Measurements from ENCODE around the gene RAD54L.

RAD54L gene

DNA sequence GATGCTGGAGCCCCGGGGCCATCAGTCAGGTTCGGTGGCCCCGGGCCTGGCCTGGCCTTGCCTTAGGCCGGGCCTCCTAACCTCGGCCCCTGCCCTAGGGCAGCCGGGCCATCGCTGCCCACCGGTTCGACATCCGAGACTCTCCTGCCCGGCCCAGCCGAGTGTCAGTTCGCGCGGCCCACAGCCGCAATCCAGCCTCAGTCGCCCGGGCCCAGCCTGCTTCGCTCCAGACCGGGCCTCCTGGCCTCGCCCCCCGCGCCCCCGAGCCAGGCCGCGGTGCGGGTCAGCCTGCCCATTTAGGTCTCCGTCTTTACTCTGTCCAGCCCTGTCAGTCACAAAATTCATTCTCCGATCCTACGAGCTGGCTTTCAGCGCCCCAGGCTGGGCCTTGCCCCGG lies 55.1 kb downstream of the RAD54L start:
- TF ChIP-seq, protein P1, sequence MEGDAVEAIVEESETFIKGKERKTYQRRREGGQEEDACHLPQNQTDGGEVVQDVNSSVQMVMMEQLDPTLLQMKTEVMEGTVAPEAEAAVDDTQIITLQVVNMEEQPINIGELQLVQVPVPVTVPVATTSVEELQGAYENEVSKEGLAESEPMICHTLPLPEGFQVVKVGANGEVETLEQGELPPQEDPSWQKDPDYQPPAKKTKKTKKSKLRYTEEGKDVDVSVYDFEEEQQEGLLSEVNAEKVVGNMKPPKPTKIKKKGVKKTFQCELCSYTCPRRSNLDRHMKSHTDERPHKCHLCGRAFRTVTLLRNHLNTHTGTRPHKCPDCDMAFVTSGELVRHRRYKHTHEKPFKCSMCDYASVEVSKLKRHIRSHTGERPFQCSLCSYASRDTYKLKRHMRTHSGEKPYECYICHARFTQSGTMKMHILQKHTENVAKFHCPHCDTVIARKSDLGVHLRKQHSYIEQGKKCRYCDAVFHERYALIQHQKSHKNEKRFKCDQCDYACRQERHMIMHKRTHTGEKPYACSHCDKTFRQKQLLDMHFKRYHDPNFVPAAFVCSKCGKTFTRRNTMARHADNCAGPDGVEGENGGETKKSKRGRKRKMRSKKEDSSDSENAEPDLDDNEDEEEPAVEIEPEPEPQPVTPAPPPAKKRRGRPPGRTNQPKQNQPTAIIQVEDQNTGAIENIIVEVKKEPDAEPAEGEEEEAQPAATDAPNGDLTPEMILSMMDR (IDR thresholded peaks at IDR 0.05; ENCODE audit: low read depth, low read length): no peak
- no peak for DNase-seq (ENCODE audit: extremely low read depth, low read depth)

DNA sequence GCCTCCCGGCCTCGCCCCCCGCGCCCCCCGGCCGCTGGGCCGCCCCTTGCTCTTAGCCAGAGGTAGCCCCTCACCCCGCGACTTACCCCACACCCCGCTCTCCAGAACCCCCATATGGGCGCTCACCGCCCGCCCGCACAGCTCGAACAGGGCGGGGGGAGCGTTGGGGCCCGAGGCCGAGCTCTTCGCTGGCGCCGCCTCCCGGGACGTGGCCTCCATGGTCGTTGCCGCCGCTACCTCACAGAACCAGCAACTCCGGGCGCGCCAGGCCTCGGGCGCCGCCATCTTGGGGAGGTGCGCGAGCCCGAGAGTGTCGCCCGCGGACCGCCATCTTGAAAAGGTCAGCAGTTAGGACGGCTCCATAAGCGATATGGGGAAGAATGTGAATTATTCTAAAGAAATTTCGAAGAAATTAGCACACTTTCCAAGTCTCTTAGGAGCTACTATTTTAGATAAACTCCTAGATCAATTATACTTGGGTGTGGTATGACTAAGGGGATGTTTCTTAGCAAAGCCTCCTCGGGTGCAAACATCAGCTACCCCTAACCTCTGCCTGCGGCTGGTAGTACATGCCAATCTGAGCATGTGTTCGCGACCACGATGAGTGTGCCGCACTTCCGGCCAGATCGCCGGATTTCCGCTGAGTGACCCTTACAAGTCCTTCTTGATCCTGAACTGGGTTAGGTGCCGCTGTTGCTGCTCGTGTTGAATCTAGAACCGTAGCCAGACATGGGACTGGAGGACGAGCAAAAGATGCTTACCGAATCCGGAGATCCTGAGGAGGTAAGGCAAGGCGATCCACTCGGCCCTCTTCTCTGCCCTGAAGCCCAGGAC lies 55.7 kb downstream of the RAD54L start, which contains the start of the genes LRRC41 and UQCRH:
Gene LRRC41, minus strand, starts transcription at position 579 of the 834 bp plus-strand sequence. Its CDS starts 294 bp downstream, at position 285.
Gene UQCRH, plus strand, starts transcription at position 661 of the 834 bp plus-strand sequence. Its CDS starts 69 bp downstream, at position 730.
- DNase-seq (ENCODE audit: extremely low read depth, low read depth): peak; percentile 93
- TF ChIP-seq, protein P1 (IDR thresholded peaks at IDR 0.05; ENCODE audit: low read depth, low read length): no peak

DNA sequence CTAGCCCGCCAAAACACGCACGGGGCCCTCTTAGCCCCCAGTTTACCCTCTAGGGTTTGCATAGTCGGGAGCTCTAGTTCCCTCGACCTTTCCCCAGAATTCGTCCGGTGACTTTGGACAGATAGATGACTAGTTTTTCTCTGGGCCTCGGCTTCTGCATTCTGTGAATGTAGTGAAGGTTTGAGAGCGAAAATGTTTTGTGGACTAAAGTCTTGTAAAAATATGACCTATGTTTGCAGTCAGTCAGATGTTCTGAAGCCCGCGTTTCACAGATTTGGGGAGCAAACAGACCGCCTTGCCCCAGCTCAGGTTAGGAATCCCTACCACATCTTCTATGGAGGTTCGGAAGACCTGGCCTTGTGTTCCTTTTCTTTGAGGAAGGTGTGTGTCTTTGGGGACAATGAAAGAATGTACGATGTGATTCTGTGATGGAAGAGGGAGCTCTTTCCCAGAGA lies 56.3 kb downstream of the RAD54L start:
- TF ChIP-seq, protein P1 (IDR thresholded peaks at IDR 0.05; ENCODE audit: low read depth, low read length): no peak
- DNase-seq (ENCODE audit: extremely low read depth, low read depth): no peak

DNA sequence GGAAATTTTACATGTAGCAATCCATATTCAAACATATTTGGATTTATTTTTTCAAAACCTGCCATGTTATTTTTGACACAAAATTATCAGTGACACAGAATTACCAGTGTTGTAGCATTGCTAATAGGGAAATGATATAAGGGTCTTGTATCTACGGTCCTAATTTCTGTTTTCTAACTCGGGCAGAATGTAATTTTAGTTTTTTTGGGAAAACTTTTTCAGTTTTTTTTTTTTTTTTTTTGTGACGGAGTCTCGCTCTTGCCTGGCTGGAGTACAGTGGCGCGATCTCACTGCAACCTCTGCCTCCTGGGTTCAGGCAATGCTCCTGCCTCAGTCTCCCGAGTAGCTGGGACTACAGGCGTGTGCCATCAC lies 58.6 kb downstream of the RAD54L start:
- DNase-seq (ENCODE audit: extremely low read depth, low read depth): no peak
- TF ChIP-seq, protein P1 (IDR thresholded peaks at IDR 0.05; ENCODE audit: low read depth, low read length): no peak

DNA sequence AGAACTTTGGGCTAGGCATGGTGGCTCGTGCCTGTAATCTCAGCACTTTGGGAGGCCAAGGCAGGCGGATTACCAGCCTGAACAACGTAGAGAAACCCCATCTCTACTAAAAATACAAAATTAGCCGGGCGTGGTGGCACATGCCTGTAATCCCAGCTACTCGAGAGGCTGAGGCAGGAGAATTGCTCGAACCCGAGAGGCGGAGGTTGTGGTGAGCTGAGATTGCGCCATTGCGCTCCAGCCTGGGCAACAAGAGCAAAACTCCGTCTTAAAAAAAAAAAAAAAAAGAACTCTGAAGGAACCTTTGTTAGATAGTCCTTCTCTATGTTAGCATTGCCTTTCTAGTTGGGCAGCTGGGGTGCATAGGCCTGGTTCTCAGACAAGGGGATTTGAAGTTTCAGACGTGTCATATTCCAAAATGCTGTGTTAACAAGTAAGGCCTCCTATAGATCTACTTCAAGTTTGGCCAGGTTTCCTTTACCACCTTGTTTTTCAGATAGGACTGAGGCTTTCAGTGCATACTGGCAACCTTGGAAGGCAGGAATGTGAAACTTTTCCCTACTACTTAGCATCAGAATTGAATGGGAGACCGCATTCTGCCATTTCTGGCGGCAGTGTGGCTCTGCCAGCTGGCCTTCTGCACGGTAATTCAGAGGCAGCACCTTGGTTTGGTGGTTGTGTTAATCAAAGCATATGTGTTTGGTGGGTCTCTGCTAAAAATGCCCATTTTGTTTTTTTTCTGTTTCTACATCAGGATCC lies 62.0 kb downstream of the RAD54L start:
- no peak for DNase-seq (ENCODE audit: extremely low read depth, low read depth)
- TF ChIP-seq, protein P1 (IDR thresholded peaks at IDR 0.05; ENCODE audit: low read depth, low read length): no peak

DNA sequence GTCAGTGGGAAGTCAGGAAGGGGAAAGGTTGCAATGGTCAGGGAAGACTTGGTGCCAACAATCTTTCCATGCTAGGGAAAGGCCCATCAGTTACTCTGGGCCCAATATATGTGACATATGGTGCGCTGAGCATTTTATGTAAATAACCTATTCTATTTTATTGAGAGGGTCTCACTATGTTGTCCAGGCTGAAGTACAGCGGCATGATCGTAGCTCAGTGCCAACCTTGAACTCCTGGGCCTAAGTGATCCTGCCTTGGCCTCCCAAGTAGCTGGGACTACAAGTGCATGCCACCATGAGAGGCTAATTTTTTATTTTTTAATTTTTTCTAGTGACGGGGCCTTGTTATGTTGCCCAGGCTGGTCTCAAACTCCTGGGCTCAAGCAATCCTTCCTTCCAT lies 62.8 kb downstream of the RAD54L start:
- TF ChIP-seq, protein P1 (IDR thresholded peaks at IDR 0.05; ENCODE audit: low read depth, low read length): no peak
- DNase-seq (ENCODE audit: extremely low read depth, low read depth): no peak

Data from AG09319 (cell line).